Activated CD8-positive, alpha-beta T cell treated with anti-CD3 and anti-CD28 coated beads for 36 hours (primary cell): Measurements from ENCODE around the gene HABP4. TPM values are rescaled to one million over a fixed set of nuclear protein-coding genes. Genes with fewer than 3 reads are reported as not detected.

Experiments used
- ATAC-seq: fragments of 200-7000 bp; cut with Tn5 transposase; one replicate; pipeline ENCODE4 v1.10.0; 2021; ENCODE audit warnings: mild to moderate bottlenecking, moderate library complexity
- CTCF ChIA-PET: fragments of 350-600 bp; sonication (Branson Sonifier 250); formaldehyde crosslinking; loops from one replicate; lab custom pipeline; 2021; ENCODE audit warnings: antibody characterized with exemption; lab: Charles Lee
- POLR2A ChIA-PET: fragments of 350-600 bp; sonication (Branson Sonifier 250); formaldehyde crosslinking; loops from one replicate; lab custom pipeline; 2021; ENCODE audit warnings: antibody characterized with exemption; lab: Charles Lee
- DNase-seq: peaks from one replicate; pipeline ENCODE4 v3.0.0-alpha.2; 2020
- H3K27ac Mint-ChIP-seq: one replicate; pipeline ENCODE4 v1.8.0; 2021; ENCODE audit warnings: mild to moderate bottlenecking, mixed read lengths
- H3K27me3 Mint-ChIP-seq: one replicate; pipeline ENCODE4 v1.8.0; 2021; ENCODE audit warnings: mixed read lengths
- H3K36me3 Mint-ChIP-seq: one replicate; pipeline ENCODE4 v1.8.0; 2021; ENCODE audit warnings: low read depth, mixed read lengths
- H3K4me1 Mint-ChIP-seq: one replicate; pipeline ENCODE4 v1.8.0; 2021; ENCODE audit warnings: low read depth, mixed read lengths
- H3K4me3 Mint-ChIP-seq: one replicate; pipeline ENCODE4 v1.8.0; 2021; ENCODE audit warnings: mild to moderate bottlenecking, moderate library complexity, mixed read lengths
- H3K9me3 Mint-ChIP-seq: one replicate; pipeline ENCODE4 v1.8.0; 2021; ENCODE audit warnings: mixed read lengths
- intact Hi-C: fragments of 100-400 bp; cut with micrococcal nuclease; formaldehyde crosslinking; loops from one replicate; pipeline ENCODE4 v1.10.0; 2022
- total RNA-seq, 2 experiments: library from RNA; stranded (reverse); gene quantifications; one replicate each; pipeline ENCODE4 v1.2.3, GENCODE V29; 2021
- TF ChIP-seq, protein P1 (sequence below): fragments of 200-600 bp; IDR thresholded peaks from one replicate; pipeline ENCODE4 v1.8.0; 2022; ENCODE audit warnings: antibody characterized with exemption, mild to moderate bottlenecking

Gene HABP4
- total RNA-seq, 2 experiments from 2014 or later, result 7.0 to 8.3 TPM

DNA sequence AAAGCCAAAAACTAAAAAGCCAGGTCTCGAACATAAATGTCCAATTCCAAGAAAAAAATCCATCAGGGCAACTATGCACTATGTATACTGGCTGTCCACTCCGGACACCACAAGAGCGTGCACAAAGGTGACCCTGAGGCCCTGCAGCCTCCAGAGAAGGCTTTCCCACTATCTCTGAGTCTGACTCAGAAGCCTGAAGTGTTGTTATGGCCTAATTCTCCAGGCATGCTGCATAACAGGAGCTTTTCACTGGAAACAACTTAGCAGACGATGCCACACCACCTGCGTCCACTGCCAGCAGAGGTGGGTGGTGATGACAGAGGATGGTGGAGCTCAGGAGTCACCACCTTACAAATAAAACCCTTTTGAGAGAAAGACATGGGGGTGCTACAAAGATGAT is 63.7 kb downstream of the HABP4 start:
- ATAC-seq (no peak), DNase-seq (no peak)
- Mint-ChIP-seq H3K4me3 (no peak overlapping the region), H3K36me3 (no peaks in the 10 kb centered on the region), H3K9me3 (no peaks in the 10 kb centered on the region), H3K27ac (no peak overlapping the region), H3K4me1 (peaks cover 4% of the 10 kb centered on the region), H3K27me3 (no peaks in the 10 kb centered on the region)
- CTCF ChIA-PET, result interaction anchor here (0.9 kb wide), 1 partner anchor 281 kb away, joined by 3 read pairs; no protein-coding TSS in a partner anchor
- intact Hi-C loops, result no loop called here
- TF ChIP-seq, protein P1, sequence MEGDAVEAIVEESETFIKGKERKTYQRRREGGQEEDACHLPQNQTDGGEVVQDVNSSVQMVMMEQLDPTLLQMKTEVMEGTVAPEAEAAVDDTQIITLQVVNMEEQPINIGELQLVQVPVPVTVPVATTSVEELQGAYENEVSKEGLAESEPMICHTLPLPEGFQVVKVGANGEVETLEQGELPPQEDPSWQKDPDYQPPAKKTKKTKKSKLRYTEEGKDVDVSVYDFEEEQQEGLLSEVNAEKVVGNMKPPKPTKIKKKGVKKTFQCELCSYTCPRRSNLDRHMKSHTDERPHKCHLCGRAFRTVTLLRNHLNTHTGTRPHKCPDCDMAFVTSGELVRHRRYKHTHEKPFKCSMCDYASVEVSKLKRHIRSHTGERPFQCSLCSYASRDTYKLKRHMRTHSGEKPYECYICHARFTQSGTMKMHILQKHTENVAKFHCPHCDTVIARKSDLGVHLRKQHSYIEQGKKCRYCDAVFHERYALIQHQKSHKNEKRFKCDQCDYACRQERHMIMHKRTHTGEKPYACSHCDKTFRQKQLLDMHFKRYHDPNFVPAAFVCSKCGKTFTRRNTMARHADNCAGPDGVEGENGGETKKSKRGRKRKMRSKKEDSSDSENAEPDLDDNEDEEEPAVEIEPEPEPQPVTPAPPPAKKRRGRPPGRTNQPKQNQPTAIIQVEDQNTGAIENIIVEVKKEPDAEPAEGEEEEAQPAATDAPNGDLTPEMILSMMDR, result no peak
- POLR2A ChIA-PET, result no interaction called here

DNA sequence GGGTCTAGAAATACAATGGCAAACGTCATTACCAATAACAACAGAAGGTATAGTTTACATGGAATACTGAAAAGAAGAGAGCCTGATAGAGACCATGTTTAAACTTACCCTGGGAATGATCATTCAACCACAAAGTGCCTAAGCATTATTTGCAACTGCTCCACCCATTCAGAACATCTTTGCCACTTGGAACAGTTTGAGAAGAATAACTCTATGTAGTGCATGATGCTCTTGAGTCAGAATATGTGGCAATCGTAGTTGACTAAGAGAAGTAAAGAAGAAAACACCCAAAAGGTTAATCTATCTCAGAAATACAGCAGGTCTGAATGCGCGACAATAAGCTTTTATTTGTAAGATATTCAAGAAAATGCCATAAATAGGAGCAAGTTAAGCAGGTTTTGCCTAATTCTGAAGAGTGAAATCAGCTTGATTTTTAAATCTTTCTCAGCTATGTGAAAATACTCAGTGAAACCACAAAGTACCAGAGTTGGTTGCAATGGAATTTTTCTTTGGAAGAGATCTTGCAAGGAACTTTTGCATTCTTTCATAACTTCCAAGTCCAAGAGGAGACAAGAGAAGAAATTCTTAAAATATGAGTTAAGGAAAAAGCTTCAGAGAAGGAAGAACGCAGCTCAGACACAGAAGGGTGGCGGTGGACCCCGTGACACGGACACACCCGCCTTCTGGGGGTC is 64.3 kb downstream of the HABP4 start:
- Mint-ChIP-seq H3K9me3 (no peaks in the 10 kb centered on the region), H3K27me3 (no peaks in the 10 kb centered on the region), H3K4me1 (peaks cover 4% of the 10 kb centered on the region), H3K27ac (no peak overlapping the region), H3K4me3 (no peak overlapping the region), H3K36me3 (no peaks in the 10 kb centered on the region)
- DNase-seq, result no peak
- CTCF ChIA-PET, result interaction anchor here (0.9 kb wide), 1 partner anchor 282 kb away, joined by 3 read pairs; no protein-coding TSS in a partner anchor
- no peak for ATAC-seq
- POLR2A ChIA-PET, result no interaction called here
- intact Hi-C loops, result no loop called here
- TF ChIP-seq, protein P1, result no peak

GRCh38 chr9:96514800-96515158 is 64.8 kb downstream of the HABP4 start:
- H3K4me1 Mint-ChIP-seq, result peaks cover 4% of the 10 kb centered on the region
- intact Hi-C loops, result no loop called here
- no peak overlapping the region for H3K27ac Mint-ChIP-seq
- POLR2A ChIA-PET, result no interaction called here
- H3K36me3 Mint-ChIP-seq, result no peaks in the 10 kb centered on the region
- TF ChIP-seq, protein P1, result no peak
- ATAC-seq, result no peak
- DNase-seq, result no peak
- H3K9me3 Mint-ChIP-seq, result no peaks in the 10 kb centered on the region
- CTCF ChIA-PET, result no interaction called here
- H3K4me3 Mint-ChIP-seq, result no peak overlapping the region
- H3K27me3 Mint-ChIP-seq, result no peaks in the 10 kb centered on the region

DNA sequence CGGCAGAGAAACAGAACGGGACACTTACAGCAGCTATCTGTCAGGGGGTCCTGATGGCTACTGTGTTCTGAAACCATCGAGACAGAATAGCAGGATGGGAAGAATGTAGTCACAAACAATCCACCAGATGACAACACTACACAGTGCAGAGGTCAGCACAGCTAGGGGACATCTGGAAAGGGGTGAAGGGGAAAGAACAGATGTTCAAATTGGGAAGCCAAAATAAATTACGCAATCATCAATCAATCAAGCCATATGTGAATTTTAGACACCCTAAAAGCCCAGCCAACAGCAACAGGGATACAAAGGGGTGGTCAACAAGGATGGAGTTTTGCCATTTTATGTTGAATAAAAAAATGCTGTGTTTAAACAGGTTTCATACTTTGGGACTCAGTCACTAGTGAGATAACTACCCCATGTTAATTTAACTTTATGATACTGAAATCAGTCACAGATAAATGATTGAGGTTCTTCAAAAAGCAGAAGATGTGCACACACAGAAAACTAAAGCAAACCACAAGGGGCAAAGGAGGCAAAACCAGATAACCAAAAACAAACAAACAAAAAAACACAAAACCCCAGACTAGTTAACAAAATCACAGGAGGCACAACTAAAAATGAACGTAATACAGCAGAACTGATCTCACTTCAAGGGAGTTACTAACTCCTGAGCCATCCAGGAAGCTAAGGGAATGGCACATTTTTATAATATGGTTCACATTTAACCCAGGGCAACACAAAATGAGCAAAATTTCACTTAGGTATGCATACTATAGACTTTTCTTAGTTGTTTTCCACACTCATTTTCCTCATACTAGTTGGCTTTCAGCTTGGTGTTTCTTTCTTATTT is 65.9 kb downstream of the HABP4 start:
- Mint-ChIP-seq H3K9me3 (no peaks in the 10 kb centered on the region), H3K4me3 (no peak overlapping the region), H3K27me3 (no peaks in the 10 kb centered on the region), H3K36me3 (no peaks in the 10 kb centered on the region), H3K4me1 (no peaks in the 10 kb centered on the region), H3K27ac (no peak overlapping the region)
- TF ChIP-seq, protein P1, result no peak
- ChIA-PET POLR2A (no interaction called here), CTCF (no interaction called here)
- DNase-seq (no peak), ATAC-seq (no peak)
- intact Hi-C loops, result no loop called here

- intact Hi-C loops, result no loop called here
- H3K4me3 Mint-ChIP-seq, result no peak overlapping the region
- ChIA-PET POLR2A (no interaction called here), CTCF (no interaction called here)
- ATAC-seq (no peak), DNase-seq (no peak)
- TF ChIP-seq, protein P1, result no peak
- no peaks in the 10 kb centered on the region for H3K27me3 Mint-ChIP-seq
- no peaks in the 10 kb centered on the region for H3K36me3 Mint-ChIP-seq
- no peaks in the 10 kb centered on the region for H3K9me3 Mint-ChIP-seq
- H3K4me1 Mint-ChIP-seq, result peaks cover 17% of the 10 kb centered on the region
- no peak overlapping the region for H3K27ac Mint-ChIP-seq
Observed at GRCh38 chr9:96519095-96519494, 69.1 kb downstream of the HABP4 start.
